PFSK-1 (cell line): ENCODE results near the gene SLC43A1. TPM values are rescaled to one million over a fixed set of nuclear protein-coding genes. Genes with fewer than 3 reads are reported as not detected.
A peak's percentile ranks its signal among the peaks of the same experiment; 100 is the strongest.

Source experiments
- FOXP2 ChIP-seq: optimal IDR thresholded peaks from 2 replicates; pipeline ENCODE3; 2011; ENCODE audit warnings: borderline replicate concordance, control low read depth, inconsistent platforms; ENCODE audit not compliant: insufficient read depth; ENCODE audit errors: extremely low read length, extremely low read depth
- POLR2AphosphoS5 ChIP-seq: IDR thresholded peaks from 2 replicates; pipeline ENCODE4 v1.6.1; 2012; ENCODE audit warnings: low read depth, mild to moderate bottlenecking, control low read depth, low read length, moderate library complexity
- REST ChIP-seq, 2 experiments: IDR thresholded peaks; 2 replicates each; pipeline versions ENCODE4 v1.6.1 to v1.8.0; 2011 to 2012; ENCODE audit warnings: low read depth in 2 of 2, low read length in 2 of 2, control low read depth in 1 of 2, inconsistent platforms in 1 of 2, mild to moderate bottlenecking in 1 of 2, moderate library complexity in 1 of 2; ENCODE audit not compliant: insufficient read depth in 1 of 2
- SIN3A ChIP-seq: IDR thresholded peaks from 2 replicates; pipeline ENCODE4 v1.6.1; 2012; ENCODE audit warnings: mild to moderate bottlenecking, low read length, moderate library complexity, borderline replicate concordance; ENCODE audit not compliant: insufficient read depth
- TAF1 ChIP-seq: IDR thresholded peaks from 2 replicates; pipeline ENCODE4 v1.6.1; 2012; ENCODE audit warnings: low read length, control low read depth, borderline replicate concordance; ENCODE audit not compliant: insufficient read depth
- polyA plus RNA-seq: library from polyadenylated mRNA; unstranded; fragments of >200 nt; gene quantifications from one replicate; pipeline ENCODE4 v1.2.1, GENCODE V29; 2012; ENCODE audit warnings: low read depth, missing spikeins; ENCODE audit not compliant: insufficient read length

The SLC43A1 gene
- 94.1 TPM for polyA plus RNA-seq

- TF ChIP-seq REST (IDR thresholded peaks at IDR 0.05; ENCODE audit: insufficient read depth in 1 of 2, low read depth in 2 of 2, low read length in 2 of 2) (no peak), POLR2AphosphoS5 (peak; percentile 73), SIN3A (0 out of 2 replicates have a peak, but pooled peaks have one; percentile 51), TAF1 (no peak), FOXP2 (peak; percentile 54)
Observed at GRCh38 chr11:57515332-57516060, at the start of gene SLC43A1. TSS of gene SLC43A1 (minus strand) at chr11:57515702. CDS start at chr11:57514111, 1,591 bp downstream.

GRCh38 chr11:57562596-57562995 lies 47.1 kb upstream of the SLC43A1 start:
- no peak for TF ChIP-seq REST (IDR thresholded peaks at IDR 0.05; ENCODE audit: insufficient read depth in 1 of 2, low read depth in 2 of 2, low read length in 2 of 2)
- TF ChIP-seq FOXP2: no peak
- no peak for TF ChIP-seq SIN3A

- TF ChIP-seq SIN3A: no peak
Observed at GRCh38 chr11:57560146-57560545, 44.6 kb upstream of the SLC43A1 start.

- TF ChIP-seq FOXP2: no peak
- no peak for TF ChIP-seq TAF1
- no peak for TF ChIP-seq REST (IDR thresholded peaks at IDR 0.05; ENCODE audit: insufficient read depth in 1 of 2, low read depth in 2 of 2, low read length in 2 of 2)
- TF ChIP-seq SIN3A: no peak
- no peak for TF ChIP-seq POLR2AphosphoS5
Observed at GRCh38 chr11:57556041-57556440, 40.5 kb upstream of the SLC43A1 start.

GRCh38 chr11:57555393-57555792 lies 39.9 kb upstream of the SLC43A1 start:
- no peak for TF ChIP-seq SIN3A
- TF ChIP-seq FOXP2: no peak
- no peak for TF ChIP-seq TAF1
- TF ChIP-seq REST (IDR thresholded peaks at IDR 0.05; ENCODE audit: insufficient read depth in 1 of 2, low read depth in 2 of 2, low read length in 2 of 2): no peak
- TF ChIP-seq POLR2AphosphoS5: no peak
